Hepatocyte (in vitro differentiated cells): ENCODE results near the gene HMCN1.

Experiments
- EZH2phosphoT487 ChIP-seq: fragments of 200-600 bp; sonication (generic); IDR thresholded peaks from one replicate; pipeline ENCODE4 v1.6.1; 2018; ENCODE audit warnings: antibody characterized with exemption, mild to moderate bottlenecking, low read depth, moderate library complexity; ENCODE audit not compliant: unreplicated experiment, severe bottlenecking
- TF ChIP-seq, protein P1 (sequence below): fragments of 200-600 bp; sonication (generic); IDR thresholded peaks from 2 replicates; pipeline ENCODE4 v1.5.1; 2016; ENCODE audit warnings: antibody characterized with exemption, mild to moderate bottlenecking; ENCODE audit not compliant: poor library complexity

DNA sequence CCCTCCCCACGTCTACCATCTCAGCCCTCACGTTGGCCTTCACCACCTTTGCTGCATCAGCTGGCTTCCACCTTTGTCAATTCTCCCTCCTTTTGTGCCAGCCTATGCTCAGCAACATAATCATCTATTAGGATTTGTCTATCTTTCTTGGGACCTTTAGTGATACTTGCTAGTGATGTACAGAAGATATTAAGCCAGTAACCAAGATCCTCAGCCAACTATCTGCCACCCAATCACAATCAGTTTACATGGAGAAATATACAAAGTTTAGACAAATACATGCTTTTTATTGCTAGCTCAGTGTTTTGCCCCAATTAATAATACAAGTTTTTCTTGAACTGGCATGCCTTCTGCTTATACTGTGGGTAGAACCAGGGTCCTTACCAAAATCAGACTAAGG lies 468.6 kb downstream of the HMCN1 start:
- TF ChIP-seq, protein P1, sequence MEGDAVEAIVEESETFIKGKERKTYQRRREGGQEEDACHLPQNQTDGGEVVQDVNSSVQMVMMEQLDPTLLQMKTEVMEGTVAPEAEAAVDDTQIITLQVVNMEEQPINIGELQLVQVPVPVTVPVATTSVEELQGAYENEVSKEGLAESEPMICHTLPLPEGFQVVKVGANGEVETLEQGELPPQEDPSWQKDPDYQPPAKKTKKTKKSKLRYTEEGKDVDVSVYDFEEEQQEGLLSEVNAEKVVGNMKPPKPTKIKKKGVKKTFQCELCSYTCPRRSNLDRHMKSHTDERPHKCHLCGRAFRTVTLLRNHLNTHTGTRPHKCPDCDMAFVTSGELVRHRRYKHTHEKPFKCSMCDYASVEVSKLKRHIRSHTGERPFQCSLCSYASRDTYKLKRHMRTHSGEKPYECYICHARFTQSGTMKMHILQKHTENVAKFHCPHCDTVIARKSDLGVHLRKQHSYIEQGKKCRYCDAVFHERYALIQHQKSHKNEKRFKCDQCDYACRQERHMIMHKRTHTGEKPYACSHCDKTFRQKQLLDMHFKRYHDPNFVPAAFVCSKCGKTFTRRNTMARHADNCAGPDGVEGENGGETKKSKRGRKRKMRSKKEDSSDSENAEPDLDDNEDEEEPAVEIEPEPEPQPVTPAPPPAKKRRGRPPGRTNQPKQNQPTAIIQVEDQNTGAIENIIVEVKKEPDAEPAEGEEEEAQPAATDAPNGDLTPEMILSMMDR = no peak
- no peak for TF ChIP-seq EZH2phosphoT487
